WI38 (cell line): ENCODE data around the gene BOD1.

ENCODE experiments used
- H3K4me3 ChIP-seq: 2 replicates; pipeline ENCODE4 v1.5.1; 2011; ENCODE audit warnings: low read depth, mild to moderate bottlenecking, control low read depth, low read length
- CTCF ChIP-seq: IDR thresholded peaks from 2 replicates; pipeline ENCODE4 v1.5.1; 2012; ENCODE audit warnings: low read depth, mild to moderate bottlenecking, control low read depth, low read length

BOD1 gene

DNA sequence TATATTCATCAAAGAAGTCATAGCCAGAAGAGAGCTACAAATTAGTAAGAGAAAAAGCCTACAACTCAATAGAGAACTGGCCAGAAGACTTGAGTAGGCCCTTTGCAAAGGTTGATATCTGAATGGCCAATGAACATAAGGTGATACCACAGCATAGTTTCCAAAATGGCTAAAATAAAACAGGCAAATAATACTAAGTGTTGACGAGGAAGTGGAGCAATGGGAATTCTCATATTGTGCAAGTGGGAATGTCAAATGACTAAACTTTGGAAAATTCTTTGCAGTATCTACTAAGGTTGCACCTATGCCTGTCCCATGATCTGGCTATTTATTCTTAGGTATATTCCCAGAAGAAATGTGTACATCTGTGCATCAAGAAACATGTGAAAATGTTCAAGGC, 48.3 kb downstream of the BOD1 start:
- no peak overlapping the region for H3K4me3 ChIP-seq

GRCh38 chr5:173567548-173567947, 48.9 kb downstream of the BOD1 start:
- no peak for TF ChIP-seq CTCF
- no peak overlapping the region for H3K4me3 ChIP-seq

More for the DNA sequence above, 48.3 kb downstream of the BOD1 start:
- no peak for TF ChIP-seq CTCF

DNA sequence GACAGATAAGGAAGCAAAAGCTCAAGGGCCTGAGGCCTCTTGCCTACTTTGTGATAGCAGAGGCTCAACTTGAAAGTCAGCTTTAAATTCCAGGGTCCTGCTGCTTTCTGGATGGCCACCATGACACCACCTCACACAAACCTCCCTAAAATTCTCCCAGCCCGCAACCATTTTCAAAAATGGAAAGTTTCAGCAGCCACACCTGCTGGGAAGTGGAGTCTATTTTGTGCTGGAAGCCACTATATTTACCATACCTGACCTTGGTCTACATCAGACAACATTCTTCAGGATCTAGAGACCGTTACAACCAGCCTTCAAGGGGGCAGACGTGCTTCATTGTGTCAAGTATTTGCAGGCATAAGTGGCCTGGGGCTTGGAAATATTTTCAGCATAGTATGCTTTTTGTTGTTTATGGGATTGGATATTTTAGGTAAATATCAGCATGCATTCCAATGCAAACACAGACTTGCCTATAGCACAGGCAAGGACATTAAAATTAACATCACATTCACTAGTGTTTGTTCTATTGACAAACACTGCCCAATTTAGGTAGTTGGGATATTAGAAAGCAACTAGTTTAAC, 50.9 kb downstream of the BOD1 start:
- TF ChIP-seq CTCF: no peak
- no peak overlapping the region for H3K4me3 ChIP-seq

DNA sequence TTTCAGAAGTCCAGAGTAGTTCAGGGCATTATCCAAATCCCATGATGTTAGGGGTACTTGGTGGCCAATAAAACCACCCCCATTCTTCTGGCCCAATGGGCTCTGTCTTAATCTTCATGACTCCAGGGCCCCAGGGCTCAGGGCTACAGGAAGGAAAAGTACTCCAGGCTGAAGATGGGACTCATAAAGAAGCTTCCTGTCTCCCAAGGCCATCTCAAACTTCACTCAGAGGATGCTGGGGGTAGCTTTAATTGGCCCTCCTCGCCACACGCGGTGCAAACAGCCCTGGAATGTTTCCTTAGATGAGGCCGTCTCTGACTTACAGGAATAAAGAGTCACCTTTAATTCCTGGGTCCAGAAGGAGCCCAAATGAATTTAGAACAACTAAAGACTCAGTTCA, 52.3 kb downstream of the BOD1 start:
- H3K4me3 ChIP-seq: no peak overlapping the region
- no peak for TF ChIP-seq CTCF

- H3K4me3 ChIP-seq: no peak overlapping the region
- no peak for TF ChIP-seq CTCF
Observed at GRCh38 chr5:173563246-173563645, 53.2 kb downstream of the BOD1 start.

DNA sequence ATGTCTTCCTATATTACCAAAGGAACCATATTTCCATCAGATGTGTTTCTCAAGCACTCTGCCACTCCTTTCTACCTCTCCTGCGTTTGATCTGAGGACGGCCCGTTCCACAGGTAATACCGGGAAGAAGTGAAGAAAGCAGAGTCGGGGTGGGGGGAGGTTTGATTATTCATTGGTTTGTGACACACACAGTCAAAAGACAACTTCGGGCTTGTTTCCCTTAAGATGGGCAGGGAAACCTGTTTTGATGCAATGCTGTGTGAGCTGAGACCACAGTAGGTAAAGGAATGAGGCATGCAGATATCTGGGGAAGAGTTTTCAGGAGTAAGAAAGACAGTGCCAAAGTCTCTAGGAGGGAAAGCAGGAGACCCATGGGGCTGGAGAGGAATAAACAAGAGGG, 54.0 kb downstream of the BOD1 start:
- H3K4me3 ChIP-seq: no peak overlapping the region
- TF ChIP-seq CTCF: no peak
